Hepatocyte (in vitro differentiated cells): ENCODE results near the gene TTC34. TPM values are rescaled to one million over a fixed set of nuclear protein-coding genes. Genes with fewer than 3 reads are reported as not detected.

Source experiments
- DNase-seq: peaks from one replicate; pipeline ENCODE4 v3.0.0-alpha.2; 2016; ENCODE audit warnings: low spot score
- H2AFZ ChIP-seq: fragments of 200-600 bp; sonication (generic); 2 replicates; pipeline ENCODE4 v1.6.0; 2016; ENCODE audit warnings: antibody characterized with exemption, mild to moderate bottlenecking
- H3K27ac ChIP-seq: fragments of 200-600 bp; sonication (generic); 2 replicates; pipeline ENCODE4 v1.5.1; 2016; ENCODE audit warnings: mild to moderate bottlenecking
- H3K27me3 ChIP-seq: fragments of 200-600 bp; sonication (generic); 2 replicates; pipeline ENCODE4 v1.6.1; 2016
- H3K36me3 ChIP-seq: fragments of 200-600 bp; sonication (generic); replicated peaks from 2 replicates; pipeline ENCODE4 v1.5.1; 2016; ENCODE audit warnings: low read depth; ENCODE audit not compliant: insufficient read depth
- H3K4me1 ChIP-seq: fragments of 200-600 bp; sonication (generic); 2 replicates; pipeline ENCODE4 v1.5.1; 2016; ENCODE audit warnings: mild to moderate bottlenecking, moderate library complexity; ENCODE audit not compliant: insufficient read depth
- H3K4me2 ChIP-seq: fragments of 200-600 bp; sonication (generic); 2 replicates; pipeline ENCODE4 v1.6.0; 2016
- H3K4me3 ChIP-seq: fragments of 200-600 bp; sonication (generic); 2 replicates; pipeline ENCODE4 v1.5.1; 2016; ENCODE audit warnings: mild to moderate bottlenecking
- H3K79me2 ChIP-seq: fragments of 200-600 bp; sonication (generic); 2 replicates; pipeline ENCODE4 v1.6.0; 2017; ENCODE audit warnings: mild to moderate bottlenecking
- H3K9me2 ChIP-seq: fragments of 200-600 bp; sonication (generic); replicated peaks from 2 replicates; pipeline ENCODE4 v1.6.0; 2017; ENCODE audit warnings: mild to moderate bottlenecking; ENCODE audit not compliant: insufficient read depth
- H3K9me3 ChIP-seq: fragments of 200-600 bp; sonication (generic); 2 replicates; pipeline ENCODE4 v1.5.1; 2016; ENCODE audit warnings: low read depth, mild to moderate bottlenecking
- H4K20me1 ChIP-seq: fragments of 200-600 bp; sonication (generic); 2 replicates; pipeline ENCODE4 v1.6.0; 2016; ENCODE audit warnings: mild to moderate bottlenecking; ENCODE audit not compliant: insufficient read depth, poor library complexity, severe bottlenecking
- CTCF ChIP-seq: fragments of 200-600 bp; sonication (generic); IDR thresholded peaks from 2 replicates; pipeline ENCODE4 v1.5.1; 2016; ENCODE audit warnings: antibody characterized with exemption, mild to moderate bottlenecking; ENCODE audit not compliant: poor library complexity
- EZH2 ChIP-seq: fragments of 200-600 bp; sonication (generic); IDR thresholded peaks from 2 replicates; pipeline ENCODE4 v1.6.1; 2016; ENCODE audit warnings: antibody characterized with exemption, mild to moderate bottlenecking, borderline replicate concordance
- EZH2phosphoT487 ChIP-seq: fragments of 200-600 bp; sonication (generic); IDR thresholded peaks from one replicate; pipeline ENCODE4 v1.6.1; 2018; ENCODE audit warnings: antibody characterized with exemption, mild to moderate bottlenecking, low read depth, moderate library complexity; ENCODE audit not compliant: unreplicated experiment, severe bottlenecking
- WGBS: methylation state at CpG from one replicate; pipeline ENCODE4 v1.1.6; 2016; ENCODE audit warnings: low lambda C conversion rate; ENCODE audit errors: missing lambda C conversion rate; 5-methylcytosine and 5-hydroxymethylcytosine counted together
- polyA plus RNA-seq: library from polyadenylated mRNA; unstranded; fragments of >200 nt; fragmentation: Nextera tagmentation; extraction: Ambion mirVana; gene quantifications from 2 replicates; pipeline ENCODE4 v1.2.1, GENCODE V29; 2016
- total RNA-seq: library from RNA; depleted of rRNA; stranded (reverse); fragments of >200 nt; gene quantifications from 2 replicates; pipeline ENCODE4 v1.2.3, GENCODE V29; 2014

Gene TTC34
- total and polyA plus RNA-seq, 2 experiments from 2014 or later = 0.13 to 0.33 TPM

GRCh38 chr1:2605509-2606395 is 195.7 kb downstream of the TTC34 start:
- H2AFZ ChIP-seq = no peak overlapping the region
- no peak overlapping the region for H3K4me3 ChIP-seq
- no peaks in the 10 kb centered on the region for H3K36me3 ChIP-seq
- H3K79me2 ChIP-seq = no peaks in the 10 kb centered on the region
- peaks cover 3% of the 10 kb centered on the region for H3K4me1 ChIP-seq
- H3K27me3 ChIP-seq = no peaks in the 10 kb centered on the region
- no peaks in the 10 kb centered on the region for H3K9me3 ChIP-seq
- no peaks in the 10 kb centered on the region for H4K20me1 ChIP-seq
- H3K9me2 ChIP-seq = no peaks in the 10 kb centered on the region
- no peak overlapping the region for H3K27ac ChIP-seq
- DNase-seq = no peak
- WGBS = 95% methylated on average over 26 of the region's 48 CpGs
- no peak for TF ChIP-seq EZH2
- no peak for TF ChIP-seq EZH2phosphoT487
- no peak for TF ChIP-seq CTCF
- no peak overlapping the region for H3K4me2 ChIP-seq

- 88% methylated on average over 12 of the region's 14 CpGs for WGBS
- H3K36me3 ChIP-seq = no peaks in the 10 kb centered on the region
- no peaks in the 10 kb centered on the region for H3K9me3 ChIP-seq
- H2AFZ ChIP-seq = no peak overlapping the region
- no peak for DNase-seq
- H3K27ac ChIP-seq = no peak overlapping the region
- H3K27me3 ChIP-seq = no peaks in the 10 kb centered on the region
- H3K79me2 ChIP-seq = no peaks in the 10 kb centered on the region
- no peaks in the 10 kb centered on the region for H3K4me1 ChIP-seq
- H3K9me2 ChIP-seq = no peaks in the 10 kb centered on the region
- H4K20me1 ChIP-seq = no peaks in the 10 kb centered on the region
- H3K4me2 ChIP-seq = no peak overlapping the region
- H3K4me3 ChIP-seq = no peak overlapping the region
- no peak for TF ChIP-seq EZH2phosphoT487
These were observed 196.5 kb downstream of the TTC34 start for GRCh38 chr1:2604844-2605508.

GRCh38 chr1:2604156-2604843 is 197.2 kb downstream of the TTC34 start:
- H3K27ac ChIP-seq = no peak overlapping the region
- no peak overlapping the region for H3K4me2 ChIP-seq
- H3K79me2 ChIP-seq = no peaks in the 10 kb centered on the region
- no peaks in the 10 kb centered on the region for H3K27me3 ChIP-seq
- no peaks in the 10 kb centered on the region for H3K4me1 ChIP-seq
- no peak overlapping the region for H3K4me3 ChIP-seq
- H4K20me1 ChIP-seq = no peaks in the 10 kb centered on the region
- TF ChIP-seq CTCF (no peak), EZH2 (no peak), EZH2phosphoT487 (no peak)
- no peak for DNase-seq
- WGBS = 87% methylated on average over 18 of the region's 19 CpGs
- H2AFZ ChIP-seq = no peak overlapping the region
- no peaks in the 10 kb centered on the region for H3K36me3 ChIP-seq
- no peaks in the 10 kb centered on the region for H3K9me2 ChIP-seq
- H3K9me3 ChIP-seq = no peaks in the 10 kb centered on the region
